Suprapubic skin (tissue), 3 donors: ENCODE results near the gene TBC1D22A.

Experiments
- POLR2A ChIP-seq, 2 donors: fragments of 450-650 bp; IDR thresholded peaks; one replicate each; pipeline ENCODE4 v1.6.1; 2017; ENCODE audit warnings: antibody characterized with exemption in 2 of 2, mild to moderate bottlenecking in 2 of 2, moderate library complexity in 2 of 2
- TF ChIP-seq, protein P1 (sequence below), 2 donors: fragments of 200-600 bp in 1 of 2; fragments of 450-650 bp in 1 of 2; sonication (generic) in 1 of 2; IDR thresholded peaks; one replicate each; pipeline ENCODE4 v1.5.1; 2016 to 2019; ENCODE audit warnings: antibody characterized with exemption in 2 of 2, mild to moderate bottlenecking in 1 of 2, moderate library complexity in 1 of 2

DNA sequence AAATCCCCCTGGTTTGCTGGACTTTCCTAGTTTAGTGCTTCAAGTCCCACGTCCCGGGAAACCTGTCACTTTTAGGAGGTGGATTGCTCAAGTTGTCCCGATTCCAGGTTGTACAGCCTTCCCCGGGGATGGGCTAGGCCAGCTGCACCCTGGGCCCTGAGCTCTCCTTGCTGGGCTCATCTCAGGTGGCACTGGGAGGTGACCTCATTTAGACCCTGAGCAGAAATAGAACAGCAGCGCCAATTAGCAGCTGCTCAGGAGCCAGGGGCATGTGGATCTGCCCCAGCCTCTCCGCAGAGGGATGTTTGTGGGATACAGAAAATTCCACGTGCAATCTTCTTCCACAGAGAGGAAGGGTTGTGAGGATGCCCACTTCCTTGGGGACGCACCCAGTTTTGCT is 14.8 kb upstream of the TBC1D22A start:
- TF ChIP-seq, protein P1, sequence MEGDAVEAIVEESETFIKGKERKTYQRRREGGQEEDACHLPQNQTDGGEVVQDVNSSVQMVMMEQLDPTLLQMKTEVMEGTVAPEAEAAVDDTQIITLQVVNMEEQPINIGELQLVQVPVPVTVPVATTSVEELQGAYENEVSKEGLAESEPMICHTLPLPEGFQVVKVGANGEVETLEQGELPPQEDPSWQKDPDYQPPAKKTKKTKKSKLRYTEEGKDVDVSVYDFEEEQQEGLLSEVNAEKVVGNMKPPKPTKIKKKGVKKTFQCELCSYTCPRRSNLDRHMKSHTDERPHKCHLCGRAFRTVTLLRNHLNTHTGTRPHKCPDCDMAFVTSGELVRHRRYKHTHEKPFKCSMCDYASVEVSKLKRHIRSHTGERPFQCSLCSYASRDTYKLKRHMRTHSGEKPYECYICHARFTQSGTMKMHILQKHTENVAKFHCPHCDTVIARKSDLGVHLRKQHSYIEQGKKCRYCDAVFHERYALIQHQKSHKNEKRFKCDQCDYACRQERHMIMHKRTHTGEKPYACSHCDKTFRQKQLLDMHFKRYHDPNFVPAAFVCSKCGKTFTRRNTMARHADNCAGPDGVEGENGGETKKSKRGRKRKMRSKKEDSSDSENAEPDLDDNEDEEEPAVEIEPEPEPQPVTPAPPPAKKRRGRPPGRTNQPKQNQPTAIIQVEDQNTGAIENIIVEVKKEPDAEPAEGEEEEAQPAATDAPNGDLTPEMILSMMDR (IDR thresholded peaks at IDR 0.05) = no peak
- TF ChIP-seq POLR2A (IDR thresholded peaks at IDR 0.05) = no peak
